ENCODE results near the gene APBA1.
"Not testable (repeated sequence)": the region's sequence is repeated elsewhere in the genome, so short reads cannot be mapped to it uniquely, and the experiment has no call there.

APBA1 gene

GRCh38 chr9:69443178-69443577 is 229.0 kb downstream of the APBA1 start:
- no peak for DNase-seq (ENCODE audit: low read depth, low spot score)

- no peak for DNase-seq (ENCODE audit: low read depth, low spot score)
Observed at GRCh38 chr9:69442486-69442885, 229.7 kb downstream of the APBA1 start.

- not testable (repeated sequence) for DNase-seq (ENCODE audit: low read depth, low spot score)
Observed at GRCh38 chr9:69440254-69440955, 231.8 kb downstream of the APBA1 start.

- DNase-seq (ENCODE audit: low read depth, low spot score): not testable (repeated sequence)
Observed at GRCh38 chr9:69439654-69440053, 232.5 kb downstream of the APBA1 start.

GRCh38 chr9:69433968-69434367 is 238.2 kb downstream of the APBA1 start:
- no peak for DNase-seq (ENCODE audit: low read depth, low spot score)

GRCh38 chr9:69433392-69433791 is 238.8 kb downstream of the APBA1 start:
- DNase-seq (ENCODE audit: low read depth, low spot score): no peak

GRCh38 chr9:69432623-69433022 is 239.5 kb downstream of the APBA1 start:
- DNase-seq (ENCODE audit: low read depth, low spot score): no peak

GRCh38 chr9:69431777-69432176 is 240.4 kb downstream of the APBA1 start:
- DNase-seq (ENCODE audit: low read depth, low spot score): no peak

- no peak for DNase-seq (ENCODE audit: low read depth, low spot score)
Observed at GRCh38 chr9:69431203-69431602, 241.0 kb downstream of the APBA1 start.

GRCh38 chr9:69430206-69430605 is 242.0 kb downstream of the APBA1 start:
- DNase-seq (ENCODE audit: low read depth, low spot score): no peak

- DNase-seq (ENCODE audit: low read depth, low spot score): no peak
Observed at GRCh38 chr9:69429281-69429680, 242.9 kb downstream of the APBA1 start.

- DNase-seq (ENCODE audit: low read depth, low spot score): no peak
Observed at GRCh38 chr9:69428017-69428785, 244.0 kb downstream of the APBA1 start.

GRCh38 chr9:69427286-69427685 is 244.9 kb downstream of the APBA1 start:
- no peak for DNase-seq (ENCODE audit: low read depth, low spot score)

GRCh38 chr9:69425136-69425801 is 246.9 kb downstream of the APBA1 start:
- no peak for DNase-seq (ENCODE audit: low read depth, low spot score)

GRCh38 chr9:69421908-69422801 is 250.0 kb downstream of the APBA1 start:
- DNase-seq (ENCODE audit: low read depth, low spot score): peak; percentile 6

- DNase-seq (ENCODE audit: low read depth, low spot score): no peak
Observed at GRCh38 chr9:69420611-69421270, 251.4 kb downstream of the APBA1 start.

- DNase-seq (ENCODE audit: low read depth, low spot score): no peak
Observed at GRCh38 chr9:69412741-69413150, 259.4 kb downstream of the APBA1 start.

- DNase-seq (ENCODE audit: low read depth, low spot score): no peak
Observed at GRCh38 chr9:69411931-69412740, 260.0 kb downstream of the APBA1 start.

GRCh38 chr9:69411246-69411645 is 260.9 kb downstream of the APBA1 start:
- no peak for DNase-seq (ENCODE audit: low read depth, low spot score)

- DNase-seq (ENCODE audit: low read depth, low spot score): not testable (repeated sequence)
Observed at GRCh38 chr9:69409936-69410335, 262.2 kb downstream of the APBA1 start.

All from activated CD4-positive, CD25-positive, alpha-beta regulatory T cell treated with anti-CD3 and anti-CD28 coated beads, Interleukin-2, amount 50 U/mL, for 16 hours (primary cell).